GM18505 (cell line): ENCODE measurements around the gene RASGRF2.

Source experiments
- ATAC-seq: cut with Tn5 transposase; IDR thresholded peaks from one replicate; pipeline ENCODE4 v1.9.1; 2021; ENCODE audit not compliant: unreplicated experiment
- POLR2A ChIP-seq: IDR thresholded peaks from 4 replicates; pipeline ENCODE4 v1.6.1; 2011; ENCODE audit warnings: borderline replicate concordance; ENCODE audit not compliant: insufficient read depth, insufficient read length; ENCODE audit errors: extremely low read depth

RASGRF2 gene

GRCh38 chr5:80958616-80959015 lies 1.5 kb upstream of the RASGRF2 start:
- no peak for ATAC-seq
- TF ChIP-seq POLR2A, result no peak

GRCh38 chr5:80959138-80959537 lies 1.0 kb upstream of the RASGRF2 start:
- TF ChIP-seq POLR2A, result no peak
- no peak for ATAC-seq

- TF ChIP-seq POLR2A, result no peak
- ATAC-seq, result no peak
Observed at GRCh38 chr5:80960531-80961375, 590 bp downstream of the RASGRF2 start.

- ATAC-seq, result no peak
- TF ChIP-seq POLR2A, result no peak
Observed at GRCh38 chr5:80961376-80962281, 1.5 kb downstream of the RASGRF2 start.

- ATAC-seq, result no peak
- TF ChIP-seq POLR2A, result no peak
Observed at GRCh38 chr5:80962630-80963520, 2.7 kb downstream of the RASGRF2 start.

- no peak for ATAC-seq
- no peak for TF ChIP-seq POLR2A
Observed at GRCh38 chr5:80963521-80963895, 3.3 kb downstream of the RASGRF2 start.

- TF ChIP-seq POLR2A, result no peak
- no peak for ATAC-seq
Observed at GRCh38 chr5:80963966-80964481, 3.9 kb downstream of the RASGRF2 start.

GRCh38 chr5:80964491-80964890 lies 4.3 kb downstream of the RASGRF2 start:
- no peak for ATAC-seq
- no peak for TF ChIP-seq POLR2A

- no peak for TF ChIP-seq POLR2A
- no peak for ATAC-seq
Observed at GRCh38 chr5:80964919-80965318, 4.8 kb downstream of the RASGRF2 start.

- no peak for TF ChIP-seq POLR2A
- ATAC-seq, result no peak
Observed at GRCh38 chr5:80967500-80968181, 7.5 kb downstream of the RASGRF2 start.

- ATAC-seq, result no peak
- no peak for TF ChIP-seq POLR2A
Observed at GRCh38 chr5:80973027-80973426, 12.9 kb downstream of the RASGRF2 start.

GRCh38 chr5:80975065-80975464 lies 14.9 kb downstream of the RASGRF2 start:
- no peak for ATAC-seq
- no peak for TF ChIP-seq POLR2A
